Measurements from ENCODE around the gene TUT1. TPM values are rescaled to one million over a fixed set of nuclear protein-coding genes. Genes with fewer than 3 reads are reported as not detected.

The TUT1 gene
- total and polyA plus RNA-seq, 4 donors: 5.6 to 15.8 (median 13.7) TPM

DNA sequence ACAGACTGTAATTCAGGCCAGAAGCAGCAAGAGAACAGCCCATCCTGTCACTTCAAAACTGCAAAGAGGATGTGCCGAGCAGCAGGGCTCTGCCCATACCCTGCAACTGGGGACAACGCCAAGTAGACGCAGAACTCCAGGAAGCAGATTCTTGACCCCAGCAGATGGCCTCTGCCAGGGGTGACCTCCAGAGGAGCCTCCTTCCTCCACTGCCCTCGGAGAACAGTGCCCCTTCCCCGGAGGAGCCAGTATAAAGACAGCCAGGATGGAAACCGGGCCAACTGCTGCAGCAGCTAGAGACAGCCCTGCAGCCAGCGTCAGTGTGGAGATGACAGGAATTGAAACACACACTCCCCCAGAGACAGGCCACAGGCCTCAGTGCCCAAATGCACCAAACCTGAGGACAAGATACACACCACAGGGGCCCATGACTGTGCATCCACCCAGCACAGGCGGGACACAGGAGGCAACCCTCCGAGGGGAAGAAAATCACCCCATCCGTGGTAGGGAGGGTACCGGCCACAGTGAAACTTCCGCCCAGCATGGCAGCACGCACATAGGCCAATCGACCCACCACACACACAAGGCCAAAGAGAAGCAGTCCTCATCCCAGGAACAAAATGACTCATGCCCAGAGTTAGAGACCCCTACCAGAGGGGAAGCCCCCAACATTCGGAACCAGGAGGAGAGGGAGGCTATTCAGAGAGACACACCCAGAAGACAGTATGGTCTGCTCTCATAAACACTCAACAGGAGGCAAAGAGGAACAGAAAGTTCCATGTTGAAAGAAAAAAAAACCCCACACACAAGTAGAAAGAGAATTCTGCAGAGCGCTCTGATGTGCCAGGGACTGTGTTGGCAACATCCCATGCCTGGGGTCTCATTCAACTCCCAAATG is 50.3 kb downstream of the TUT1 start:
- Histone ChIP-seq H3K27me3 (ENCODE audit: control insufficient read depth in 4 of 4, insufficient read depth in 4 of 4, low read length in 3 of 4) (no peaks in the 10 kb centered on the region), H3K27ac (ENCODE audit: low read depth in 1 of 2, low read length in 2 of 2) (peak overlapping the region; percentile 22 to 25), H3K4me1 (ENCODE audit: control insufficient read depth in 4 of 4, insufficient read depth in 4 of 4, low read length in 3 of 4) (peaks cover 16 to 74% (median 62%) of the 10 kb centered on the region in 4 donors), H3K9ac (ENCODE audit: low read depth in 1 of 2, low read length in 2 of 2) (no peak overlapping the region), H3K4me3 (ENCODE audit: low read depth in 1 of 3, low read length in 3 of 3) (no peak overlapping the region), H3K36me3 (ENCODE audit: control insufficient read depth in 4 of 4, insufficient read depth in 3 of 4, low read depth in 1 of 4, low read length in 3 of 4) (peaks cover 0 to 4% (median 1%) of the 10 kb centered on the region in 4 donors), H3K9me3 (ENCODE audit: control insufficient read depth in 4 of 4, low read length in 3 of 4) (no peaks in the 10 kb centered on the region)
- 53% methylated on average over 16 of the region's 16 CpGs for WGBS
- TF ChIP-seq NR2F2 (IDR thresholded peaks at IDR 0.05) (peak; percentile 90), TAF1 (conservative IDR thresholded peaks at IDR 0.05) (no peak), RAD21 (IDR thresholded peaks at IDR 0.05) (peak in 1 of 2 donors; percentile 12)
- TF ChIP-seq, protein P1, sequence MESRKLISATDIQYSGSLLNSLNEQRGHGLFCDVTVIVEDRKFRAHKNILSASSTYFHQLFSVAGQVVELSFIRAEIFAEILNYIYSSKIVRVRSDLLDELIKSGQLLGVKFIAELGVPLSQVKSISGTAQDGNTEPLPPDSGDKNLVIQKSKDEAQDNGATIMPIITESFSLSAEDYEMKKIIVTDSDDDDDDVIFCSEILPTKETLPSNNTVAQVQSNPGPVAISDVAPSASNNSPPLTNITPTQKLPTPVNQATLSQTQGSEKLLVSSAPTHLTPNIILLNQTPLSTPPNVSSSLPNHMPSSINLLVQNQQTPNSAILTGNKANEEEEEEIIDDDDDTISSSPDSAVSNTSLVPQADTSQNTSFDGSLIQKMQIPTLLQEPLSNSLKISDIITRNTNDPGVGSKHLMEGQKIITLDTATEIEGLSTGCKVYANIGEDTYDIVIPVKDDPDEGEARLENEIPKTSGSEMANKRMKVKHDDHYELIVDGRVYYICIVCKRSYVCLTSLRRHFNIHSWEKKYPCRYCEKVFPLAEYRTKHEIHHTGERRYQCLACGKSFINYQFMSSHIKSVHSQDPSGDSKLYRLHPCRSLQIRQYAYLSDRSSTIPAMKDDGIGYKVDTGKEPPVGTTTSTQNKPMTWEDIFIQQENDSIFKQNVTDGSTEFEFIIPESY (IDR thresholded peaks at IDR 0.05): no peak
- no peak for DNase-seq (ENCODE audit: low spot score)

DNA sequence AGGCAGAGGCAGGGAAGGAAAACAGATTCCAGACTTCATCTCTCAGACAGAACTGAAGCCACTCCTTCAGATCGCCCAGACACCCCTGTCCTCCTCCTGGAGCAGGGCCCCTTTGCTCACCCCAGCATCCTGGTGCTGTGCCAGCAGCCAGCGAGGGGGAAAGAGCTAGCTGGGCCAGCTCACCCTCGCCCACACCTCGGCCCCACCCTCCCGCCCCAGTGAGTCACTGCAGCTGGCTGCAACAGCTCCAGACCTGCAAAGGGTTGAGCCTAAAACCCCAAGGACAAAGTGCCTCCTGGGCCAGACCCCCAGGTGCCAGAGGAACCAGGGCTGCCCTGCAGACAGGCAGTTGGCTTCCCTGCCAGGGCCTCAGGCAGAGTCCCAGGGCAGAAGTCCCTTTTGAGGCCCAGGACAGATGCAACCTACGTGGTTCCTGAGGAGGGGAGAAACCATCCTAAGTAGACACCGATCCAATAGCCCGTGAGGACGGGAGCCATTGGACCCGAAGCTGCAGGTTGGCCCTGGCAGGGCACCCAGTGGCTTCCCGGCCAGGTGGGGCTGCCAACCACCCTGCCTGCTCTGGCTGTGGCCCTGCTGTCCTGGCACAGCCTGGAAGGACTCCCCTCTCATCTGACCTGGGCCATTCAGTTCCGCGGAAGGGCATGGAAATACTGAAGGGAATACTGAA is 51.9 kb downstream of the TUT1 start:
- peaks cover 5 to 15% (median 11%) of the 10 kb centered on the region in 4 donors for H3K36me3 ChIP-seq (ENCODE audit: control insufficient read depth in 4 of 4, insufficient read depth in 3 of 4, low read depth in 1 of 4, low read length in 3 of 4)
- H3K4me3 ChIP-seq (ENCODE audit: low read depth in 1 of 3, low read length in 3 of 3): no peak overlapping the region
- no peak for TF ChIP-seq FOXA1 (IDR thresholded peaks at IDR 0.05)
- TF ChIP-seq RAD21 (IDR thresholded peaks at IDR 0.05): no peak
- TF ChIP-seq GABPA (IDR thresholded peaks at IDR 0.05 in 1 of 2, conservative IDR thresholded peaks at IDR 0.05 in 1 of 2): no peak
- no peak for TF ChIP-seq HNF4G (IDR thresholded peaks at IDR 0.05)
- TF ChIP-seq SP1 (IDR thresholded peaks at IDR 0.05): no peak
- TF ChIP-seq, protein P2, sequence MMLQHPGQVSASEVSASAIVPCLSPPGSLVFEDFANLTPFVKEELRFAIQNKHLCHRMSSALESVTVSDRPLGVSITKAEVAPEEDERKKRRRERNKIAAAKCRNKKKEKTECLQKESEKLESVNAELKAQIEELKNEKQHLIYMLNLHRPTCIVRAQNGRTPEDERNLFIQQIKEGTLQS (IDR thresholded peaks at IDR 0.05): no peak
- H3K9me3 ChIP-seq (ENCODE audit: control insufficient read depth in 4 of 4, low read length in 3 of 4): no peaks in the 10 kb centered on the region
- peak overlapping the region; percentile 36 to 56 for H3K27ac ChIP-seq (ENCODE audit: low read depth in 1 of 2, low read length in 2 of 2)
- no peaks in the 10 kb centered on the region for H3K27me3 ChIP-seq (ENCODE audit: control insufficient read depth in 4 of 4, insufficient read depth in 4 of 4, low read length in 3 of 4)
- no peak overlapping the region for H3K9ac ChIP-seq (ENCODE audit: low read depth in 1 of 2, low read length in 2 of 2)
- DNase-seq (ENCODE audit: low spot score): no peak
- WGBS: 31% methylated on average over 13 of the region's 13 CpGs
- peaks cover 16 to 62% (median 51%) of the 10 kb centered on the region in 4 donors for H3K4me1 ChIP-seq (ENCODE audit: control insufficient read depth in 4 of 4, insufficient read depth in 4 of 4, low read length in 3 of 4)

DNA sequence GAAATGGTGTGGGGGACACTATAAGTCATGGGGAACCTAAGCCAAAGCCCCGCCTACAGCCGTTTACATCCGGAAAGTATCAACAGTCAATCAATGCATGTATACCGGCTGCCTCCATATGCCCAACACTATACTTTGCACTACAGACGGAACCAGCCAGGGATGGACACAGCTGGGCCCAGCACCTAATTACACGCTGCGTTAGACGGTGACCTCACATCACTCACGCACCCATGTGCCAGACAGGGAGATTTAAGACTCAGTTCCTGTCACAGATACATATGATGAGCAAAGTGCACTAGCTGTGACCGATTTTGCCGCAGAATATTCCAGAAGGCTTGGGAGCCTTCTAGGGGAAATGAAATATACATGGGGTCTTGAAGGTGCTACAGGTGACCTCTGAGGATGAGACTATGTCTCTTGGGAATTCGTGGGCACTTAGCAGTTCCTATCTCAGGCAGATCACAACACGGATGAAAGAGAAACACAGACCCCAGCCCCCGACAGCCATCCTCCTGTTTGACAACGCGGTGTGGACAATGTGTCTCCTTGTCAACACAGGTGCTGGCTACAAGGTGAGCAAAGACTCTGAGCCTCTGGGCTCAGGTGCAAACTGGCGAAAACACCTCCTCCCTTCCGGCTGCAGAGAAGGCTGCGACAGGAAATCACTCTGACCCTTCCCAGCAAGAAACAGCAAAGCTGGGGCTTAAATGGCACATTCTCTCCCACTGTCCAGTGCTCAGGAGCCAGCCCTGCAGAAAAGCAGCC is 52.7 kb downstream of the TUT1 start:
- H3K27ac ChIP-seq (ENCODE audit: low read depth in 1 of 2, low read length in 2 of 2): peak overlapping the region in 1 of 2 donors; percentile 56
- H3K27me3 ChIP-seq (ENCODE audit: control insufficient read depth in 4 of 4, insufficient read depth in 4 of 4, low read length in 3 of 4): no peaks in the 10 kb centered on the region
- H3K9ac ChIP-seq (ENCODE audit: low read depth in 1 of 2, low read length in 2 of 2): no peak overlapping the region
- no peaks in the 10 kb centered on the region for H3K9me3 ChIP-seq (ENCODE audit: control insufficient read depth in 4 of 4, low read length in 3 of 4)
- peaks cover 13 to 55% (median 45%) of the 10 kb centered on the region in 4 donors for H3K4me1 ChIP-seq (ENCODE audit: control insufficient read depth in 4 of 4, insufficient read depth in 4 of 4, low read length in 3 of 4)
- peaks cover 9 to 23% (median 18%) of the 10 kb centered on the region in 4 donors for H3K36me3 ChIP-seq (ENCODE audit: control insufficient read depth in 4 of 4, insufficient read depth in 3 of 4, low read depth in 1 of 4, low read length in 3 of 4)
- 76% methylated on average over 19 of the region's 19 CpGs for WGBS
- H3K4me3 ChIP-seq (ENCODE audit: low read depth in 1 of 3, low read length in 3 of 3): no peak overlapping the region
- no peak for DNase-seq (ENCODE audit: low spot score)
- TF ChIP-seq GABPA (IDR thresholded peaks at IDR 0.05 in 1 of 2, conservative IDR thresholded peaks at IDR 0.05 in 1 of 2): no peak
- TF ChIP-seq TAF1 (conservative IDR thresholded peaks at IDR 0.05): no peak
- no peak for TF ChIP-seq HNF4G (IDR thresholded peaks at IDR 0.05)
- TF ChIP-seq, protein P2 (IDR thresholded peaks at IDR 0.05): no peak
- TF ChIP-seq, protein P3, sequence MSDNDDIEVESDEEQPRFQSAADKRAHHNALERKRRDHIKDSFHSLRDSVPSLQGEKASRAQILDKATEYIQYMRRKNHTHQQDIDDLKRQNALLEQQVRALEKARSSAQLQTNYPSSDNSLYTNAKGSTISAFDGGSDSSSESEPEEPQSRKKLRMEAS (IDR thresholded peaks at IDR 0.05): no peak
- TF ChIP-seq JUND (IDR thresholded peaks at IDR 0.05): no peak
- no peak for TF ChIP-seq FOXA1 (IDR thresholded peaks at IDR 0.05)
- TF ChIP-seq NR2F2 (IDR thresholded peaks at IDR 0.05): no peak

Data from liver (tissue), 9 donors.